Stimulated activated CD8-positive, alpha-beta memory T cell treated with anti-CD3 and anti-CD28 coated beads, Interleukin-7, amount 100 ng/mL, for 24 hours (primary cell): ENCODE data around the gene TEAD1.

Experiments used
- DNase-seq: peaks from one replicate; pipeline ENCODE4 v3.0.0-alpha.2; 2020; ENCODE audit warnings: low read depth

TEAD1 gene

DNA sequence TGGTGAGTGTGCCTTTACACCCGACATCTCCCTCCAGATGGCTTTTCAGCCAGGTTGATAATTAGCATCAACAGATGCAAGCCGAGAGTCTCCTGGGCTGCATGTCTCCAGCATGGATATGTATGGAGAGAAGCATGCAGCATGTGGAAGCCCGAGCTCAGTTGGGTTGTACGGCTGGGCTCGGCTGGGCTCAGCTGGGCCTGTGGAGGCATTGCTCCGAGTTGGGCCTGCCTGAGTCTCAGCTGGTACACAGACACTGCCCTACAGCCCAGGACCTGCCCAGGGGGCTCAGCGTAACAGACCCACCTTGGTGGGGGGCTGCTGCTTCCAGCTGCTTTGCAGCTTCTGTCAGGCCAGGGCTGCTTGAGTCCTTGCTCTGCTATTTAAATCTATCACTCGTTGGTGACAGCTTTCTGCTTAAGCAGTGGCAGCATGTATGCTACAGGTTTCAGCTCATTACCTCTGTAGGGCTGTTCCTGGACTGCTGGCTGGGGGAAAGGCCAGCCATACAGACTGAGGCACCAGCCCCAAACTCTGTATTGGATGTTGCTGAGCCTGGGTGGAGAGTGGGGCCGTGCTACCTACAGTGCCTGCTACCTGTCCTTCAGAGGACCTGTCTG lies 115.5 kb downstream of the TEAD1 start:
- no peak for DNase-seq

GRCh38 chr11:12790861-12791616 lies 116.8 kb downstream of the TEAD1 start:
- DNase-seq = no peak

DNA sequence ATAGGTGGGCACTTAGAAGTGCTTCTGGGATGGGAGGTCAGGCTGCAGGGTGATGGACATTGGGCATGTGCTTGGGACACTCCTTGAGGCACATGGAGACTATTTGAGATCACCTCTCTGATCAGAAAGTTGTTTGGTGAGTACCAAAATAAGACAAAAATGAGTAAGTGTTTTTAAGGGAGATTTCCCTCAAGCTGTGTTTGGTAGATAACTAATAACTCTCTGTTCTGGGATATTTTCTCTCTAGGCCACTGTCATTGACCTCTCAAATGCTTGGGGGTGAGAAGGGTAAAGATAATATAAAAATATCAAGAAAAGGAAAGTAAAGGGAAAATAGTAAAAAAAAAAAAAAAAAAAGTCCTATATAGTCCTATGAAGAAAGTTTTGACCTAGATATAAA lies 117.8 kb downstream of the TEAD1 start:
- no peak for DNase-seq

DNA sequence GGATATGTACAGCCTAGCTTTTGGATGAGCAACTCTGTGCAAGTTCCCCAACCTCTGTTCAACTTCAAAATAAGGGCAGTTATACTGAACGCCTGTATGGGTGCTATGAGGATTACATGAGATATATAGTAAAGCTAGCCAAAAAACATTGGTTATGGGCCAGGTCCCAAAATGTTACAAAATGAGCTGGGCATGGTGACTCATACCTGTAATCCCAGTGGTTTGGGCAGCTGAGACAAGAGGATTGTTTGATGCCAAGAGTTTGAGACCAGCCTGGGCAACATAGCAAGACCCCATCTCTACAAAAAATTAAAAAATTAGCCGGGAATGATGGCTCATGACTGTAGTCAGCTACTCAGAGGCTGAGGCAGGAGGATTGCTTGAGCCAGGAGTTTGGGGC lies 118.4 kb downstream of the TEAD1 start:
- DNase-seq = no peak

GRCh38 chr11:12793065-12793464 lies 118.8 kb downstream of the TEAD1 start:
- no peak for DNase-seq

GRCh38 chr11:12793506-12793905 lies 119.3 kb downstream of the TEAD1 start:
- no peak for DNase-seq

DNA sequence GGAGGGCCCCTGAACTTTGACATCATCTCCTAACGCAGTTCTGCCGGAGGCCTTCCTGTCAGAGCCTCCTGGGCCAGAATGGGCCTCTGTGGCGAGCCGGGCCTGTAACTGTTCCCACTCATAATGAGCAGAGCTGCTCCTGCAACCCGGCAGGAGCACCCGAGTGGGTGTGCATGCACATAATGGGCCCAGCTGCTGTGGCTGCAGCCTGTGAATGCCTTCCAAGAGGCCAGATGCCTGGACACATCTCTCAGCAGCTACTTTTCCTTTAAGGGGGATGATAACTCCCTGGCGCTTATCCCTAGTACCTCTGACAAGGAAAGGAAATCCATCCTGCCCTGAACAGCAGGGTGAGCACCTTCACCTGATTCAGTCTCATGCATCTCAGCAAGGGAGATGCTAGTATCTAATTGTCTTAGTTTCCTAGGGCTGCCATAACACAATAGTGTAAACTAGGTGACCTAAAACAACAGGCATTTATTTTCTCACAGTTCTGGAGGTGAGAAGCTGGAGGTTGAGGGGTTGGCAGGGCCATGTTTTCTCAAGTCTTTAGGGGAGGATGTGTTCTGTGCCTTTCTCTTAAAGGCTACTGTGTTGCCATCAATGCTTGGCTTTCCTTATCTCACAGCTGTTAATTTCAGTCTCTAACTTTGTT lies 120.5 kb downstream of the TEAD1 start:
- DNase-seq = no peak

DNA sequence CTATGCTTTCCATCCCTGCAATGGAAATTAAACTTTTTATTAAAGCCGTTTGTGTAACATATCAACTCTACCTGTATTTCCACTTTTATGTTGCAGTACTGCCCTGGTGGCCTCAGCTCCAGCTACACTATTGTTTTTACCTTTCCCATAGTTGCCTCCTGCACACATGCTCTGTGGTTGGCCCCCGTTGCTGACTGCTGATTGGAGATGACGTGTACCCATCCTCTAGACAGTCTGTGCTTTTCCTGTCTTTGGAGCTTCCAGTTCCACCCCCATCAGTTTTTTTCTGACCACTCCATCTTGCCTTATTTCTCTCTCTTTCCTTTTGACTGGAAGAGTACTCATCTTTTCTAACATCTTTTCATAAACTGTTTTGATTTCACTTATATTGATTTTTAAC lies 123.8 kb downstream of the TEAD1 start:
- DNase-seq = no peak

GRCh38 chr11:12798609-12799011 lies 124.4 kb downstream of the TEAD1 start:
- no peak for DNase-seq

DNA sequence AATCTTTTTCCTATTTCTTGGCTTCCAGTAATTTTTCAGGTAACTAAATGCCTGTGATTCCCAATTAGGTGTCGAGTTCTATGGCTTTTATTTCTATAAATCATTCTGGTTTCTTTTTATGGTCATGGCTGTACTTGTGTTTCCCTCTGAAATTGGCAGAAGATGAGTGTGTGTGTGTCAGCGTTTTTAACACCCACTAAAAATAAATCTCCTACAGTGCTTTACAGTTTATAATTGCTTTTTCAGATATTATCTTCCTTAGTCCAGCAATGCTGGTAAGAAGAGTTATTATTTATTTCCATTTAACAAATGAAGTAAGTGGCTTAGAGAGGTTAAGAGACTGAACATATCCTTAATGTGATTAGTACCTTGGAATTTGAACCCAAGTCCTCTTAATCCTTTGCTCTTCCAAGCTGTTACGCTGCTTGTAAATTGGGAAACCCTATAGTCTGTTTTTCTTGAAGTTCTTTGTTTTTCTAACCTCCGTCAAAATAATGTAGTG lies 125.2 kb downstream of the TEAD1 start:
- DNase-seq = no peak

- DNase-seq = no peak
Observed at GRCh38 chr11:12800032-12800671, 125.9 kb downstream of the TEAD1 start.

GRCh38 chr11:12800871-12801270 lies 126.7 kb downstream of the TEAD1 start:
- no peak for DNase-seq

DNA sequence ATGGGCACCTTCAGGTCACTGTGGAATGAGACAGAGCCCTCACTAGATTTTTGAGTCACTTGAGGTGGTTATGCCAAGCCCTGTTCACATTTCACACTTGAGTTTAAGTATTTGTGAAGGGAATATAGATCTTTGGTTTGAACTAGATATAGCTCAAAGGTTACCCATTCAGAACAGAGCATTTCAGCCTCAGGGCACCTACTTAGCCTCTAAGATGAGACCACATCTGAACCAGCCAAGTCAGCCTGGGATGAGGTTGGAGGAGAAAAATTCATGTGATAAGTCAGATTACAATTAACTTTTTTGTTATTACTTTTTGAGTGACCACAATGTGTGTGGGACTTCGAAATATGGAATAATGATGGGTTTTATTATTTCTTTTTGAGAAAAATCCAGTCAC lies 127.8 kb downstream of the TEAD1 start:
- DNase-seq = no peak

GRCh38 chr11:12802418-12803085 lies 128.3 kb downstream of the TEAD1 start:
- DNase-seq = no peak

DNA sequence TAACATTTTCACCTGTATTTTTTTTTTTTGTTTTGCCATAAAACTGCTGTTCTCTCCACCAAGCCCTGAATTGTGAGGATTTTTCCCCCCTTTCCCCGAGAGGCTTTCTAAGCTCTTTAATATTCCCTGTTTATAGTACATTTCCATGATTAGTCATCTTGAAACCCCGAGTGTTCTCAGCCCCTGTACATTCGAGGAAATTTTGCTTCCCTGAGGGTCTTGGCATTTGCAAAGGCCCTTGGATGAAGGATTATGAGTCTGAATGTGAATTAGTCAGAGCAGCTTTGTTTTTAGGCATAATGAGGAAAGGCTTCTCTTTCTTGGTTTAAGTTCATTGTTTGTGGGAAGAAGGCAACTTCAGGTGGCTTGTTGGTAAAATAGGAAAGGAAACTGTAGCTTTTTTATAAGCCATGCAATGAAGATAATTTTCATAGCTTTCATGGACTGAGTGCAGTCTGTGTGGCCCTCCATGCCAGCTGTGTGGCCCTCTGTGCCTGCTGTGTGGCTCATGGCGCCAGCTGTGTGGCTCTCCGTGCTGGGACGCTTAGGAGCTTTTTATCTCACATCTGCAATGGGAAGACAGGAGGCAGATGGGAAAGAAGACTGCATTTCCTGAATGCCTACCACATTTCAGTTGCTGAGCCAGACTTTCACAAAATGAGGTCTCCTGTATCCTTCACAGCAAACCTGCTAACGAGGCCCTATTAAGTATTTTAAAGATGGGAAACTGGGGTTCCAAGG lies 129.0 kb downstream of the TEAD1 start:
- no peak for DNase-seq

DNA sequence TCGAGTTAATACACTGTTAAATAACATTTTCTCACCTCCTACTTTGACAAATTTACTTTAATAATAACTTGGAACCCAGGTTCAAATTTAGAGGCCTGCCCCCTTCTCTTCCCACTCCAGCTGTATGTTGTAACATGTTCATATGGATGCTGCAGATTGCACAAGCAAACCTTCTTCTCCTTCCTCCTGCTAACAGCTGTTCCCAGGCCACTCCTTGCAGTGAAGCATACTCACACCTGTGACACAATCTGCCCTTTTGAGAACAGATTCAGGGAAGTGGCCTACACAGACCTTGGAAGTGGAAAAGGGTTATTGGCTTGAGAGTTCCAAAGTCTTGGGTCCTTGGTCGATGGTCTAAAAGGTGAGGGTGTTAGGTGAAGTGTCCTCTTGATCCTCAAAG lies 131.9 kb downstream of the TEAD1 start:
- DNase-seq = no peak

- DNase-seq = no peak
Observed at GRCh38 chr11:12807621-12808020, 133.4 kb downstream of the TEAD1 start.

DNA sequence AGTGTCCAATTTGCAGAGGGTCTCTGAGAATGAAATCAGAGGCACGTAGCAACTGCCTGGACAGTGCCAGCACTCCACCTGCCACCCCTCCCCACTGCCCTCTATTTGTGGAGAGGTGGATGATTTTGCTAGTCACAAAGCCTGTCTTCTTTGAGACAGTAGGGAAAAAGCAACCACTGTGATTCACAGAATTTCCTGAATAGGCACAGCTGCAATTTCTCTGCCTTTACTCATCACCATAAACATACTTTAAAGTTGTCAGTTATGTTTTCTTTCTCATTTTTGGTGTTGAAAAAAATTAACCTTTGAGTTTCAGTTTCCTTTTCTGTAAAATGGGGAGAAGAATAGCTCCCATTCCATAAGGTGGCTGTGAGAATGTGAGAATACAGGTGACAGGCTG lies 134.3 kb downstream of the TEAD1 start:
- no peak for DNase-seq

DNA sequence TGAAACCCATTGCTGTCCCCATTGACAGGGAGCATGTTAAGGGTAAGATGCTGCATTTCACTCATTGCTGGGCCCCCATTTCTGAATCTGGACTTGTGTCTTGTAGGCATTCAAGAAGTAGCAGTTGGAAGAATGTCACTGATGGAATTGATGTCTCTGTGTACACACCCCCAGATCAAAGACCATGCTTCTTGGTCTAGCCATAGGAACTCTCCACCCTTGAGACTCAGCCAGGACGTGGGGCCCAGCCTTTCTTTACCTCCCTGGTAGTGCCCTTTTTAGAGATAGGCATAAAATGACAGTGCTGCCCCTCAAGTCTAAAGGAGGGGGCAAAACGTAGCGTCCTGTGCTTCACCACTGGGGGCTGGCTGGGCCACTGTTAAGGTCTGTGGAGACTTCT lies 135.1 kb downstream of the TEAD1 start:
- DNase-seq = no peak

- DNase-seq = no peak
Observed at GRCh38 chr11:12809864-12810567, 135.8 kb downstream of the TEAD1 start.

GRCh38 chr11:12810568-12810894 lies 136.3 kb downstream of the TEAD1 start:
- DNase-seq = no peak
